ENCODE data around the gene C8G. TPM values are rescaled to one million over a fixed set of nuclear protein-coding genes. Genes with fewer than 3 reads are reported as not detected.

Gene C8G
- total and polyA plus RNA-seq, 2 of the 13 experiments (the other 11 are each of a cell fraction or from before 2014, with no cell fraction given): 4.9 to 12.8 TPM

DNA sequence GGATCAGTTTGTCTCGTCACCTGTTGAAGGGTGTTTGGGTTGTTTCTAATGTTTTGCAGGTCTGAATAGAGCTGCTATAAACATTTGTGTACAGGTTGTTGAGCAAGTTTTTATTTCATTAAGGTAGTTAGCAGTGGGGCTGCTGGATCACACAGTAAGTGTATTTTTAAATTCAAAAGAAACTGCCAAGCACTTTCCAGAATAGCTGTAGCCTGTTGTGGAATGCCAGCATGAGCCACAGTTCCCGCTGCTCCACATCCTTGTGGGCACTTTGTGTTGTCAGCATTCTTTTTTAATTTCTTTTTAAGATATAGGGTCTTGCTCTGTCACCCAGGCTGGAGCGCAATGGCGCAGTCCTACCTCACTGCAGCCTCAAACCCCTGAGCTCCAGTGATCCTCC is 15.0 kb upstream of the C8G start:
- peaks cover 20% of the 10 kb centered on the region for H3K4me1 ChIP-seq (ENCODE audit: insufficient read depth, low read length)
- no peaks in the 10 kb centered on the region for H3K9me3 ChIP-seq (ENCODE audit: low read length)
- no peak overlapping the region for H3K4me2 ChIP-seq (ENCODE audit: low read depth, low read length)
- H3K4me3 ChIP-seq (replicated peaks in 1 of 3; ENCODE audit: insufficient read depth in 1 of 3, low read depth in 2 of 3, low read length in 3 of 3): no peak overlapping the region
- DNase-seq (ENCODE audit: low spot score) (no peak), ATAC-seq (no peak), FAIRE-seq (no peak)
- intact Hi-C loops (cut with micrococcal nuclease; ENCODE audit: unreplicated experiment): no loop called here
- no peak for TF ChIP-seq ZNF546 (CRISPR knock-in tag; conservative IDR thresholded peaks at IDR 0.05)
- TF ChIP-seq ZNF335 (CRISPR knock-in tag; IDR thresholded peaks at IDR 0.05): no peak
- TF ChIP-seq ZFP1 (CRISPR knock-in tag; IDR thresholded peaks at IDR 0.05): no peak
- TF ChIP-seq, protein P1, sequence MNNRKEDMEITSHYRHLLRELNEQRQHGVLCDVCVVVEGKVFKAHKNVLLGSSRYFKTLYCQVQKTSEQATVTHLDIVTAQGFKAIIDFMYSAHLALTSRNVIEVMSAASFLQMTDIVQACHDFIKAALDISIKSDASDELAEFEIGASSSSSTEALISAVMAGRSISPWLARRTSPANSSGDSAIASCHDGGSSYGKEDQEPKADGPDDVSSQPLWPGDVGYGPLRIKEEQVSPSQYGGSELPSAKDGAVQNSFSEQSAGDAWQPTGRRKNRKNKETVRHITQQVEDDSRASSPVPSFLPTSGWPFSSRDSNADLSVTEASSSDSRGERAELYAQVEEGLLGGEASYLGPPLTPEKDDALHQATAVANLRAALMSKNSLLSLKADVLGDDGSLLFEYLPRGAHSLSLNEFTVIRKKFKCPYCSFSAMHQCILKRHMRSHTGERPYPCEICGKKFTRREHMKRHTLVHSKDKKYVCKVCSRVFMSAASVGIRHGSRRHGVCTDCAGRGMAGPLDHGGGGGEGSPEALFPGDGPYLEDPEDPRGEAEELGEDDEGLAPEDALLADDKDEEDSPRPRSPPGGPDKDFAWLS (CRISPR knock-in tag; IDR thresholded peaks at IDR 0.05; ENCODE audit: borderline replicate concordance): no peak
- TF ChIP-seq, protein P2, sequence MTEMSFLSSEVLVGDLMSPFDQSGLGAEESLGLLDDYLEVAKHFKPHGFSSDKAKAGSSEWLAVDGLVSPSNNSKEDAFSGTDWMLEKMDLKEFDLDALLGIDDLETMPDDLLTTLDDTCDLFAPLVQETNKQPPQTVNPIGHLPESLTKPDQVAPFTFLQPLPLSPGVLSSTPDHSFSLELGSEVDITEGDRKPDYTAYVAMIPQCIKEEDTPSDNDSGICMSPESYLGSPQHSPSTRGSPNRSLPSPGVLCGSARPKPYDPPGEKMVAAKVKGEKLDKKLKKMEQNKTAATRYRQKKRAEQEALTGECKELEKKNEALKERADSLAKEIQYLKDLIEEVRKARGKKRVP (CRISPR knock-in tag; IDR thresholded peaks at IDR 0.05): no peak
- TF ChIP-seq ZNF296 (CRISPR knock-in tag; conservative IDR thresholded peaks at IDR 0.05): no peak
- ChIA-PET CTCF (ENCODE audit: low intra/inter-chr PET ratio, low total read pairs) (no interaction called here), POLR2A (no interaction called here)
- no peaks in the 10 kb centered on the region for H3K27me3 ChIP-seq (ENCODE audit: control insufficient read depth in 1 of 2, insufficient read depth in 2 of 2, low read length in 2 of 2)
- no TSS peak for BruUV-seq (replicated peaks)
- H3K9ac ChIP-seq (ENCODE audit: insufficient read depth, low read depth, low read length): no peak overlapping the region
- peaks cover 2 to 11% of the 10 kb centered on the region in 2 experiments; a peak in 2 of 5 replicates for H3K36me3 ChIP-seq (replicated peaks in 1 of 2; ENCODE audit: control insufficient read depth in 1 of 2, insufficient read depth in 2 of 2, low read length in 2 of 2)
- in situ Hi-C loops (cut with HindIII; ENCODE audit: extremely low pct_ligation_motif_present, low pct_unique_long_range_greater_than_20kb): no loop called here
- H2AFZ ChIP-seq (ENCODE audit: low read length): no peak overlapping the region
- 95% methylated on average over 4 of the region's 4 CpGs for WGBS (ENCODE audit: low lambda C conversion rate)
- H4K20me1 ChIP-seq (ENCODE audit: insufficient read depth, low read length): no peaks in the 10 kb centered on the region
- H3K79me2 ChIP-seq (ENCODE audit: insufficient read depth, low read length): no peaks in the 10 kb centered on the region
- H3K27ac ChIP-seq (ENCODE audit: extremely low read length, insufficient read depth, low read length): no peak overlapping the region
